IPS DF 6.9 (cell line): Measurements from ENCODE around the gene CSNK2B.
A peak's percentile ranks its signal among the peaks of the same experiment; 100 is the strongest.

Source experiments
- DNase-seq: peaks from one replicate; pipeline ENCODE4 v3.0.0-alpha.2; 2013; ENCODE audit warnings: low read depth, low spot score
- H3K27ac ChIP-seq: one replicate; pipeline ENCODE4 v1.5.1; 2013; ENCODE audit warnings: low read length, control low read depth
- H3K27me3 ChIP-seq: 2 replicates; pipeline ENCODE4 v1.6.1; 2013; ENCODE audit warnings: mild to moderate bottlenecking, low read length; ENCODE audit not compliant: control insufficient read depth, insufficient read depth
- H3K36me3 ChIP-seq: 2 replicates; pipeline ENCODE4 v1.6.1; 2013; ENCODE audit warnings: low read length; ENCODE audit not compliant: control insufficient read depth, insufficient read depth
- H3K4me1 ChIP-seq: 2 replicates; pipeline ENCODE4 v1.6.1; 2013; ENCODE audit warnings: low read length; ENCODE audit not compliant: control insufficient read depth, insufficient read depth
- H3K4me3 ChIP-seq: 2 replicates; pipeline ENCODE4 v1.5.1; 2013; ENCODE audit warnings: mild to moderate bottlenecking, low read length
- H3K9me3 ChIP-seq: 2 replicates; pipeline ENCODE4 v1.6.1; 2013; ENCODE audit warnings: low read length, inconsistent platforms; ENCODE audit not compliant: control insufficient read depth, insufficient read depth
- WGBS: extraction: QIAGEN DNeasy Blood & Tissue Kit; methylation state at CpG from one replicate; pipeline ENCODE4 v1.1.7; 2013; ENCODE audit warnings: mixed read lengths, missing lambda C conversion rate; ENCODE audit not compliant: insufficient read length, insufficient coverage; 5-methylcytosine and 5-hydroxymethylcytosine counted together

Gene CSNK2B

DNA sequence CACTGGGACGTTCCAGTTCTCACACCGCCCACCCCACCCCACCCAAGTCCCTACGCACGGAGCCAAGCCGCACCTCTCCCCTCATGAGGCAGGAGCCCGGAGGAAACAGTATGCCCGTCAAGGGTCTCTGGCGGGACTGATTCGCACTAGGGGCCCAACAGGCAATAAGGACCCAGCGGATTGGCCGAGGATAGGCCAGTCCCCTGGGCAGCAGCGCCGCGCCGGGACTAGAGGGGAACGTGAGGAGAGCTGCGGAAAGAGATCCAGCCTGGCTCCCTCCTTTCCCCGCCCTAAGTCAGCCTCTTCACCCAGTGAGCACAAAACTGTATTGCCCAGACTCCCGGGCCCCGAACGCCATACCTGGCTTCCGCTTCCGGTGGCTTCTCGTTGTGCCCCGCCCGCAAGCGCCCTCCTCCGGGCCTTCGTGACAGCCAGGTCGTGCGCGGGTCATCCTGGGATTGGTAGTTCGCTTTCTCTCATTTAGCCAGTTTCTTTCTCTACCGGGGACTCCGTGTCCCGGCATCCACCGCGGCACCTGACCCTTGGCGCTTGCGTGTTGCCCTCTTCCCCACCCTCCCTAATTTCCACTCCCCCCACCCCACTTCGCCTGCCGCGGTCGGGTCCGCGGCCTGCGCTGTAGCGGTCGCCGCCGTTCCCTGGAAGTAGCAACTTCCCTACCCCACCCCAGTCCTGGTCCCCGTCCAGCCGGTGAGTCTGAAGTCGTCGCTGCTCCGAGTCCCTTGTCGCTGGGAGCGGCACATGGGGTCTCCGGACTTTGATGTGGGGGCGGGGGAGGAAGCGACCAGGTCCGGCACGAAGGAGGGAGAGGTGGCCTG, at the start of gene CSNK2B:
TSS of gene CSNK2B (plus strand) at position 580 of the 836 bp plus-strand sequence. CDS start 752 bp downstream, outside the sequence.
- H3K36me3 ChIP-seq, result peaks cover 30% of the 10 kb centered on the region
- H3K9me3 ChIP-seq, result no peaks in the 10 kb centered on the region
- peak within 1 kb of the TSS; percentile 98 for H3K4me3 ChIP-seq

DNA sequence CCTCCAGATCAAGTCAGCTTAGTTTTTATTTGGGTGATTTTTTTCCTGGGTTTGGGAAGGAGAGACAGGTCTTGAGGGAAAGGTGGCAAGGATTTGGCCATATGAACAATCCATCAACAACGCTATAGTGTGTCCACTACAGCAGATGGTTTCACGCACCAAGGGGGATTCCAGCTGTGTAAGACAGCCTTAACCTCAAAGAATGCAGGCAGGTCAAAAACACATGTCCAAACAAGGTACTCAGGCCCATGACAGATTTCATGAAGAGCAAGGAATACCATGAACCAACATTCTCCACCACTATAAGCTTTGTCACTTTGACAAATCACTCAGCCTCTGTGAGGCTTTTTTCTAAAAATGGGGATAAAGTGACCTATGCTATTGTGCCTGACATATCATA, 48.9 kb upstream of the CSNK2B start:
- WGBS, result no CpG with 5 or more reads among the region's 2 CpGs
- H3K27ac ChIP-seq, result no peak overlapping the region

More for the DNA sequence above, at the start of gene CSNK2B:
- no CpG with 5 or more reads among the region's 63 CpGs for WGBS
- Histone ChIP-seq H3K4me1 (peaks cover 2% of the 10 kb centered on the region; the same call in 1 of the 2 replicates), H3K27me3 (no peaks in the 10 kb centered on the region), H3K27ac (no peak within 1 kb of the TSS)
- peak; percentile 95 for DNase-seq

DNA sequence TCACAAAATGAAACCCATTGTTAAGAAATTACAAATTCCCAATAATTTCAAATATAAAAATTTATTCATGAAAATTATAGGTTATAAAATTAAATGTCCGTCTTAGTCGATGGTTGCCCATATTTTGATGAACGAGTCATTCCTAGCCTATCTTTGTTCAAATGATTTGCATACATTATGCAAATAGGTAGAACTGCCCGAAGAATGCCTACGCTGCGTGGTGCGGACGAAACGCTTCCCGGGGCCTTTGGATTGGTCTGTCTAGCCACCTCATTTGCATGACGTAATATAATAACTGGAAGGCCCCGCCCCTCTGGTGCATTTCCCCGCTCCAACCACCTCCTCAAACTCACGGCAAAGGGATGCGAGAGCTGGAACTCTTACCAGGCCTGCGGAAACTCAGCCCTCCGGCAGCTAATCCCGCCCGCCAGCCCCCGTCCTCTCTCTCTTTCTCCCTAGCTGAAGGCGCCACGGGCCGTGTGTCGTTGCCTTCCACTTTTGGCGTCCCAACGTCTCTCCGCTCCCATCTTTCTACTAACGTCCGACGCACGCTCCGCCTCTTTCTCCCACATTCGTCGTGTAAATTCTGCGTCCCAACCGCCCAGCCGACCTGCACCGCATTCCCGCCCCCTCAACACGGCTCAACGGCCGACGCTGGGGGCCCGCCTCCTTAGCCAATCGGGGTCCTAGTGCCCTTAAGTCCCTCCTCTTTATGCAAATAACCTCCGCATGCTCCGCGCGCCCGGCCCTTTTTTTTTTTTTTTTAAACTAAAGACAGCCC, 45.9 kb upstream of the CSNK2B start:
- peak; percentile 98 for DNase-seq
- peak overlapping the region; percentile 50 for H3K27ac ChIP-seq
- peaks cover 16% of the 10 kb centered on the region for H3K36me3 ChIP-seq
- no peaks in the 10 kb centered on the region for H3K27me3 ChIP-seq
- no CpG with 5 or more reads among the region's 50 CpGs for WGBS
- H3K4me1 ChIP-seq, result peaks cover 8% of the 10 kb centered on the region
- no peaks in the 10 kb centered on the region for H3K9me3 ChIP-seq
- peak overlapping the region; percentile 70; the same call in 1 of the 2 replicates for H3K4me3 ChIP-seq

More for the DNA sequence above, 48.9 kb upstream of the CSNK2B start:
- Histone ChIP-seq H3K4me1 (peaks cover 8% of the 10 kb centered on the region), H3K27me3 (no peaks in the 10 kb centered on the region), H3K9me3 (no peaks in the 10 kb centered on the region), H3K36me3 (no peaks in the 10 kb centered on the region), H3K4me3 (no peak overlapping the region)
- no peak for DNase-seq

DNA sequence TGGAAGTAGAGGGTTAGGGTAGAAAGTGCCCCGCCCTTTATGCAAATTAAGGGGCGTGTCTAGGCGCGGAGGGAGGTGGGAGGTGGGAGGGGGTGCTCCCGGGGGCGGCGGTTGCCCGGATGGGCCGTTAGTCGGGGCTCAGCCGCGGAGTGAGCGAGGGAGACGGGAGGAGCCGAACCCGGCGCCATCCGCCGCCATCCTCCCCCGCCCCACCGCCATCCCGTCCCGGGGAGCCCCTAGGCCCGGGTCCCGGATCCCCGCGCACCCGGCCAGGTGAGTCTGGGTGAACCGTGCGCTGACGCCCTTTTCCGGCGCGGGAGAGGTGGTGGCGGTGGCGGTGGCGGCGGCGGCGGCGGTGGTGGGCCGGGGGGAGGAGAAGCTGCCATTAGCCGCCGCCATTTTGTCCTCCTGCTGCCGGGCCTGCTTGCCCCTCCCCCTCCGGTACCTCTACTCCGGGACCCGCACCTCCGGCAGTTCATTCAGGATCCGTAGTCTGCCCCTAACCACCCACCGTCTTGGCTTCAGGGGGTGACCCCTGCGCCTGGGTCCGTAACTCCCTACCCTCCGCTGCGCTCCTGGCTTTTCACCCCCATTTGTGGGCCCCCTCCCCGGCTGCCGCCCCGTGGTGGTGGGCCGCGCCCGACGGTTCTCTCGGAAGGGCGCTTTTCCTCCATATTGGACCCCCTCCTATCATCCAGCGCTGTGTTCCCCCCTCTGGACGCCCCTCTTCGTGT, 45.1 kb upstream of the CSNK2B start, which contains the start of gene PRRC2A:
TSS of gene PRRC2A (plus strand) at position 130 of the 734 bp plus-strand sequence. CDS start 2,075 bp downstream, outside the sequence.
- Histone ChIP-seq H3K4me1 (peaks cover 3% of the 10 kb centered on the region; the same call in 1 of the 2 replicates), H3K27ac (peak within 1 kb of the TSS; percentile 50), H3K27me3 (no peaks in the 10 kb centered on the region), H3K9me3 (no peaks in the 10 kb centered on the region), H3K4me3 (peak within 1 kb of the TSS; percentile 95), H3K36me3 (peaks cover 23% of the 10 kb centered on the region)
- DNase-seq, result no peak
- no CpG with 5 or more reads among the region's 67 CpGs for WGBS

DNA sequence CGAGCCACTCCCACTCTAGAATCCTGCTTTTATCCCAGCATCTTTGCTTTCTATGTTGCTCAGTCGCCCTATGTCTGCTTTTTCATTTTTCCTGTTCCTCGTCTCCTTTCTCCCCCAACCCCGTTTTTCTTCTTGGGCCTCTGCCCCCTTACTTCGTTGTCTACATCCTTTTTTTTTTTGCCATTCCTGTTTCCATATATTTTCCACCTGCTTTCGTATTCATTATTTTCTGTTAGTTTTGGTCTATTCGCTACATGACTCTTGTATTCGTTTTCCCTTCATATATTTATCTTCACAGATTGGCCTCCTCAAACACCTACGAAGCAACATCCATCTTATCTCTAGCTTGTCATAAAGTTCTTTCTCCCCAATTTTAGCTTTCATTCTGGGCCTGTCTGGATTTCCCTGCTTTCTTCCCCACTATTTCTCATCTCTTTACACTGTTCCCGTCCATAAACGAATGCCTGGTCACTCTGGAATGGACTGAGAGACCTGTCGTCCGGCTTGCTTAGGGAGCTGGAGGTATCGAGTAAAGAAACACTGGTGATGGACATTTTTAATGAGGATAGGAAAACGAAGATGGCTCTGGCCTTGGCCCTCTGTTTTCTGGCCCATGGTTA, 44.5 kb upstream of the CSNK2B start:
- no peak for DNase-seq
- H3K9me3 ChIP-seq, result no peaks in the 10 kb centered on the region
- H3K27ac ChIP-seq, result no peak overlapping the region
- no peaks in the 10 kb centered on the region for H3K27me3 ChIP-seq
- H3K4me3 ChIP-seq, result peak overlapping the region; percentile 95
- no CpG with 5 or more reads among the region's 15 CpGs for WGBS
- H3K36me3 ChIP-seq, result peaks cover 30% of the 10 kb centered on the region
- no peaks in the 10 kb centered on the region for H3K4me1 ChIP-seq

DNA sequence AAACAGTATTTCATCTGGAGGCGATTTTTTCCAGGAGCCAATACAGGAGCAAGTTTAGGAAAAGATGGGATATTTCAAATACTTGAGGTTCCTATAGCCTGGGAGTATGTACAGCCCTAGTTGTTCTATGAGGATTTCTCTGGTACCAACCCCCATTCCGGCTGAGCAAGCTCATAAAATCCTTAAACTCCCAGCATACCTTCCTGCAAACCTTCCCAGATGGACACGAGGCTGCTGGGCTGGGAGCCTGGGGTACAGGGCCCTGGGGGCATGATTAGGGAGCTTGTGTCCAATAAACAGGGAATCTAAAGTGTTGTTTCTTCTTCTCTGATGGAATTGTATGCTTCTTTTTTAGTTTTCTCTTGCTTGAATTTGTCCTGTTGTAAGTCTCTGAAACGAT, 43.9 kb upstream of the CSNK2B start:
- WGBS, result no CpG with 5 or more reads among the region's 4 CpGs
- peaks cover 35% of the 10 kb centered on the region for H3K36me3 ChIP-seq
- DNase-seq, result no peak
- no peaks in the 10 kb centered on the region for H3K9me3 ChIP-seq
- no peaks in the 10 kb centered on the region for H3K4me1 ChIP-seq
- no peaks in the 10 kb centered on the region for H3K27me3 ChIP-seq
- H3K4me3 ChIP-seq, result peak overlapping the region; percentile 95; the same call in 1 of the 2 replicates
- H3K27ac ChIP-seq, result no peak overlapping the region

DNA sequence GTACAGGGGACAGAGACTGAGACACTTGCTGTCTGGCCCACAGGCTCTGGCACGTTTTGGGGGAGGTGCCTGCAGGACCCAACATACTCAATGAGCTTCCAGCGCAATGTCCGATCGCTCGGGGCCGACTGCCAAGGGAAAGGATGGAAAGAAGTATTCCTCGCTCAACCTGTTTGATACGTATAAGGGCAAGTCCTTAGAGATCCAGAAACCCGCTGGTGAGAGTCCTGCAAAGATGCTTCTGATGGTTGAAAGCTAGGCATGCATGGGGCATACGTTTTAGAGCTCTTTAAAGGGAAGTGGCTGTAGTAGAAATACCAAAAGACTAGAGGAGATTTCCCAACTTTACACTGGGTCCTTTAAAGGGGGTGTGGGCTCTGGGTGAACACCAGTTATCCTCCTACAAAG, 43.2 kb upstream of the CSNK2B start:
- Histone ChIP-seq H3K27ac (no peak overlapping the region), H3K9me3 (no peaks in the 10 kb centered on the region), H3K36me3 (peaks cover 42% of the 10 kb centered on the region), H3K27me3 (no peaks in the 10 kb centered on the region), H3K4me1 (no peaks in the 10 kb centered on the region), H3K4me3 (no peak overlapping the region)
- no peak for DNase-seq
- no CpG with 5 or more reads among the region's 10 CpGs for WGBS

DNA sequence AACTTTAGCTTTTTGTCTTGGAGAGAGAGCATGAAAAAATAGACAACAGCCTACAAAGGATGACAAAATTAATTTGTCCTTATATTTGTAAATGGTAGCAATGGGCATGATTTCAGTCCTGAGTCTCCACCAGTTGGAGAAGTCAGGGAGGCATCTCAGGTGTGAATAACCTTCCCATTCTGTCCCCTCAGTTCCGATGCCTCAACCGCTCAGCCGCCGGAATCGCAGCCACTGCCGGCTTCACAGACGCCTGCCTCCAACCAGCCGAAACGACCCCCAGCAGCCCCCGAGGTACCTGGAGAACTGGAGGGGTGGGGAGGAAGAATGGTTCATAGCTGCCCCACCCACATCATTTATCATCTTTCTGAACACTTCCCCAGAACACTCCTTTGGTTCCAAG, 41.8 kb upstream of the CSNK2B start:
- WGBS, result no CpG with 5 or more reads among the region's 10 CpGs
- peaks cover 50% of the 10 kb centered on the region for H3K36me3 ChIP-seq
- no peak overlapping the region for H3K27ac ChIP-seq
- no peak for DNase-seq
- no peaks in the 10 kb centered on the region for H3K4me1 ChIP-seq
- no peaks in the 10 kb centered on the region for H3K9me3 ChIP-seq
- H3K4me3 ChIP-seq, result no peak overlapping the region
- no peaks in the 10 kb centered on the region for H3K27me3 ChIP-seq

DNA sequence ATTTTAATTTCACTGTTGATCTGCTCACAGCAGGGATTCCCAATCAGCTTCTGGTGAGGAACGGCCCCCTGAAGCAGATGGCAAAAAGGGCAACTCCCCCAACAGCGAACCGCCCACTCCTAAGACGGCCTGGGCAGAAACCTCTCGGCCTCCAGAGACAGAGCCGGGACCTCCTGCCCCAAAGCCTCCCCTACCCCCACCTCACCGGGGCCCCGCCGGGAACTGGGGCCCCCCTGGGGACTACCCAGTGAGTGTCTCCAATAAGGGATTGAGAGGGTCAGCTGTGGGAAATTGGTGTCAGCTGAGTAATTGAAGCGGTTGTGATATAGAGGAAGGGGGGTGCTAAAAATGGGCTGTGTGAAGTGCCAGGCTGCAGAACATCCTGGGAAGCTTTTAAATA, 38.9 kb upstream of the CSNK2B start:
- DNase-seq, result no peak
- H3K36me3 ChIP-seq, result peaks cover 73% of the 10 kb centered on the region
- no peaks in the 10 kb centered on the region for H3K4me1 ChIP-seq
- no peaks in the 10 kb centered on the region for H3K9me3 ChIP-seq
- no CpG with 5 or more reads among the region's 10 CpGs for WGBS
- no peaks in the 10 kb centered on the region for H3K27me3 ChIP-seq
- H3K27ac ChIP-seq, result no peak overlapping the region
- H3K4me3 ChIP-seq, result no peak overlapping the region
